Measurements from ENCODE around the gene SNED1.

SNED1 gene

DNA sequence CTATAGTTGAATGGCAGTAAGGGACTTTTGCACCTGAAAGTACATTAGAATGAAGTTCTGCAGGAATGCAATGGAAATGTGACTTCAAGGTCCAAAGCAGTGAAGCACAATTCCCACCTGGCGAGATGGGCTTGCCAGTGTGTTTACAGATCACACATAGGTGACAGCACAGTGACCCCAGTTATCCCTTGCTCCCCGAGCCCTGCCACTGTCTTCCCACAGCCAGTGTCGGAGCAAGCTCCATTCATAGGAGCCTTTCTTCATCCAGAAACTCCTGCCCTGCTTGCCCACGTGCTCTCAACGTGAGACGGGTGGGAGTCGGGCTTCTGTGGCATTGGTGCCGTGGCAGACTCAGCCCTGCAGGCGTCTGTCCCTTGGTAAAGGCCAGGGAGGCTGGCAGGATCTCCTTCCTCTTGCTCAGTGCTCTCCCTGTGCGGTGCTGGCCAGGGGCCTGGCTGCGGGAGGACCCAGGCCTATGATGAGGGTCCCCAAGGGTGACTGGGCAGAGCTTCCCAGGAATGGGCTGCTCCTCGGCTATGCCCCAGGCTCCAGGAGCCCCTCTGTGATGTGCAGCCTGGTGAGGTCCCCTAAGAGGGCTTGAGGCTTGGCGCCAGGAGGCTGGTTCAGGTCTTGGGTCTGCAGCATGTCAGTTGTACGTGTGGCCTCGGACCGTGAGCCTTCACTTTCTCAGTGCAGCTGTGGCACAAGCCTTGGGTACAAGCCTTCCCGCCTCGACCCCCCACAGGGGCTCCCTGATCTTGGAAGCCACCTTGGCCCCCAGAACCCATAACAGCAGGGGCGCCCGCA, 40.2 kb downstream of the SNED1 start:
- in situ Hi-C loops (cut with MboI; ENCODE audit: low pct_unique_long_range_greater_than_20kb, low sequenced_read_pairs, unreplicated experiment): no loop called here
- no peak for DNase-seq (ENCODE audit: low spot score)
- TF ChIP-seq CTCF (IDR thresholded peaks at IDR 0.05; ENCODE audit: extremely low read depth, insufficient read depth, missing control alignments): no peak

DNA sequence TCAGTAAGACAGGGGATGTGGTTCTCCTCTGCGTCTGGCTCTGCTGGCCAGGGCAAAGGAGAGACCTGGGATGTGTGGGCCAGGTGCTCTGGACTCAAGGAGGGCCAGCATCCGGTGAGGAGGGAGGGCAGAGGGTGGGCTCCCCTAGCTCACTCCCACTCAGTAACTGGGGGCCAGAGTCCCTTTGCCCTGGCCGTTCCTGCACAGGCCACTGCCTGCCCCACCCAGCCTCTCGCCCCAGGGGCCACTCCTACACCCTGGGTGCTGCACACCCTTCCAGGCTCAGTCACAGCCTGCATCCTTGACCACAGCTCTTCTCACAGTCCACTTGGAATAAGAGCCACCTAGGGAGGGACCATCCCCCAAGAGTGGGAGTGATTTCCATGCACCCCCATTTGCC, 41.0 kb downstream of the SNED1 start:
- in situ Hi-C loops (cut with MboI; ENCODE audit: low pct_unique_long_range_greater_than_20kb, low sequenced_read_pairs, unreplicated experiment): no loop called here
- no peak for TF ChIP-seq CTCF (IDR thresholded peaks at IDR 0.05; ENCODE audit: extremely low read depth, insufficient read depth, missing control alignments)
- DNase-seq (ENCODE audit: low spot score): no peak

- DNase-seq (ENCODE audit: low spot score): no peak
- in situ Hi-C loops (cut with MboI; ENCODE audit: low pct_unique_long_range_greater_than_20kb, low sequenced_read_pairs, unreplicated experiment): no loop called here
- no peak for TF ChIP-seq CTCF (IDR thresholded peaks at IDR 0.05; ENCODE audit: extremely low read depth, insufficient read depth, missing control alignments)
Measured at GRCh38 chr2:241040081-241040803, 41.8 kb downstream of the SNED1 start.

- TF ChIP-seq CTCF (IDR thresholded peaks at IDR 0.05; ENCODE audit: extremely low read depth, insufficient read depth, missing control alignments): no peak
- DNase-seq (ENCODE audit: low spot score): peak; percentile 80
- in situ Hi-C loops (cut with MboI; ENCODE audit: low pct_unique_long_range_greater_than_20kb, low sequenced_read_pairs, unreplicated experiment): no loop called here
Measured at GRCh38 chr2:241041589-241042158, 43.3 kb downstream of the SNED1 start.

DNA sequence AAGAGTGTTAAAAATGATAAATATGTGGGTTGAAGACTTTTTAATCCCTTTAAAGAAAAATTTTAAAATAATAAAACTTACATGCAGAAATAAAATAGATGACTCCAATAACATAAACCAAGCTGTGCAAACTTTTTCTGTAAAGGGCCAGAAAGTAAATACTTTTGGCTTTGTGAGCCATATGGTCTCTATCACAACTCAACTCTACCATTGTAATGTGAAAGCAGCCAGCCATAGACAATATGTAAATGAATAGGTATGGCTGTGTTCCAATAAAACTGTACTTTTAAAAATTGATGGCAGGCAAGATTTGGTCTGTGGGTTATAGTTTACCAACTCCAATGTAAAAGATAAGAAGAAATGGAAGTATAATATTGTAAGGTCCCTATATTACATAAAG, 45.2 kb downstream of the SNED1 start:
- TF ChIP-seq CTCF (IDR thresholded peaks at IDR 0.05; ENCODE audit: extremely low read depth, insufficient read depth, missing control alignments): no peak
- in situ Hi-C loops (cut with MboI; ENCODE audit: low pct_unique_long_range_greater_than_20kb, low sequenced_read_pairs, unreplicated experiment): no loop called here
- no peak for DNase-seq (ENCODE audit: low spot score)

GRCh38 chr2:241047253-241048010, 49.0 kb downstream of the SNED1 start:
- no peak for DNase-seq (ENCODE audit: low spot score)
- TF ChIP-seq CTCF (IDR thresholded peaks at IDR 0.05; ENCODE audit: extremely low read depth, insufficient read depth, missing control alignments): no peak
- in situ Hi-C loops (cut with MboI; ENCODE audit: low pct_unique_long_range_greater_than_20kb, low sequenced_read_pairs, unreplicated experiment): no loop called here
